ENCODE measurements around the gene NDUFB8. TPM values are rescaled to one million over a fixed set of nuclear protein-coding genes. Genes with fewer than 3 reads are reported as not detected.
A peak's percentile ranks its signal among the peaks of the same experiment; 100 is the strongest.

NDUFB8 gene
- total RNA-seq, 1 experiment from 2014 or later, result 399 TPM

GRCh38 chr10:100528921-100529474 is 673 bp downstream of the NDUFB8 start:
- Histone ChIP-seq H3K4me3 (ENCODE audit: low read length) (peak overlapping the region; percentile 99), H3K9me3 (ENCODE audit: low read length) (no peaks in the 10 kb centered on the region), H3K9ac (ENCODE audit: low read length) (peak overlapping the region; percentile 94), H3K27me3 (ENCODE audit: low read length) (no peaks in the 10 kb centered on the region), H3K27ac (ENCODE audit: low read length) (no peak overlapping the region; the same call in 1 of the 2 replicates), H3K79me2 (ENCODE audit: low read length) (peaks cover 34% of the 10 kb centered on the region), H3F3A (ENCODE audit: low read length, unreplicated experiment) (no peaks in the 10 kb centered on the region), H3K4me1 (ENCODE audit: insufficient read depth, low read length) (peaks cover 10% of the 10 kb centered on the region), H3K9me2 (replicated peaks; ENCODE audit: low read length) (no peaks in the 10 kb centered on the region), H3K4me2 (ENCODE audit: low read length) (peak overlapping the region; percentile 91), H4K20me1 (ENCODE audit: low read length) (no peaks in the 10 kb centered on the region), H2AFZ (ENCODE audit: low read length) (peak overlapping the region; percentile 100), H3K36me3 (ENCODE audit: low read depth, low read length) (peaks cover 10% of the 10 kb centered on the region)
- intact Hi-C loops (cut with micrococcal nuclease), result no loop called here
- CTCF ChIA-PET, result no interaction called here
- TF ChIP-seq CTCF (conservative IDR thresholded peaks at IDR 0.05; ENCODE audit: low read depth, low read length) (no peak), EZH2phosphoT487 (IDR thresholded peaks at IDR 0.05; ENCODE audit: borderline replicate concordance, low read length) (no peak), EZH2 (IDR thresholded peaks at IDR 0.05; ENCODE audit: low read length, unreplicated experiment) (no peak)
- ATAC-seq, result peak; percentile 46
- DNase-seq, result no peak
- POLR2A ChIA-PET (ENCODE audit: unreplicated experiment), result no interaction called here
- no TSS peak for BruUV-seq (replicated peaks)

GRCh38 chr10:100528123-100528886 is 1.4 kb downstream of the NDUFB8 start:
- Histone ChIP-seq H2AFZ (ENCODE audit: low read length) (no peak overlapping the region), H3K4me3 (ENCODE audit: low read length) (peak overlapping the region; percentile 99), H3K9ac (ENCODE audit: low read length) (0 out of 2 replicates have a peak overlapping the region, but pooled peaks have one; percentile 94), H3K4me1 (ENCODE audit: insufficient read depth, low read length) (peaks cover 12% of the 10 kb centered on the region), H3F3A (ENCODE audit: low read length, unreplicated experiment) (no peaks in the 10 kb centered on the region), H3K27me3 (ENCODE audit: low read length) (no peaks in the 10 kb centered on the region), H3K9me2 (replicated peaks; ENCODE audit: low read length) (no peaks in the 10 kb centered on the region), H3K9me3 (ENCODE audit: low read length) (no peaks in the 10 kb centered on the region), H3K79me2 (ENCODE audit: low read length) (peaks cover 34% of the 10 kb centered on the region), H3K4me2 (ENCODE audit: low read length) (peak overlapping the region; percentile 91), H4K20me1 (ENCODE audit: low read length) (no peaks in the 10 kb centered on the region), H3K27ac (ENCODE audit: low read length) (no peak overlapping the region), H3K36me3 (ENCODE audit: low read depth, low read length) (peaks cover 10% of the 10 kb centered on the region)
- DNase-seq (no peak), ATAC-seq (no peak)
- TSS peak; percentile 49 for BruUV-seq (replicated peaks)
- intact Hi-C loops (cut with micrococcal nuclease), result no loop called here
- TF ChIP-seq CTCF (conservative IDR thresholded peaks at IDR 0.05; ENCODE audit: low read depth, low read length) (no peak), EZH2phosphoT487 (IDR thresholded peaks at IDR 0.05; ENCODE audit: borderline replicate concordance, low read length) (no peak), EZH2 (IDR thresholded peaks at IDR 0.05; ENCODE audit: low read length, unreplicated experiment) (no peak)
- ChIA-PET CTCF (no interaction called here), POLR2A (ENCODE audit: unreplicated experiment) (no interaction called here)

- Histone ChIP-seq H3K9ac (ENCODE audit: low read length) (no peak overlapping the region), H3K27ac (ENCODE audit: low read length) (no peak overlapping the region), H4K20me1 (ENCODE audit: low read length) (no peaks in the 10 kb centered on the region), H2AFZ (ENCODE audit: low read length) (no peak overlapping the region), H3F3A (ENCODE audit: low read length, unreplicated experiment) (no peaks in the 10 kb centered on the region), H3K4me2 (ENCODE audit: low read length) (no peak overlapping the region), H3K4me3 (ENCODE audit: low read length) (no peak overlapping the region), H3K36me3 (ENCODE audit: low read depth, low read length) (peaks cover 10% of the 10 kb centered on the region), H3K9me3 (ENCODE audit: low read length) (no peaks in the 10 kb centered on the region), H3K4me1 (ENCODE audit: insufficient read depth, low read length) (peaks cover 30% of the 10 kb centered on the region), H3K27me3 (ENCODE audit: low read length) (no peaks in the 10 kb centered on the region), H3K79me2 (ENCODE audit: low read length) (peaks cover 26% of the 10 kb centered on the region), H3K9me2 (replicated peaks; ENCODE audit: low read length) (no peaks in the 10 kb centered on the region)
- DNase-seq (no peak), ATAC-seq (no peak)
- intact Hi-C loops (cut with micrococcal nuclease), result loop anchor here (5.0 kb wide), 1 partner anchor 177 kb away; the partner anchor contains the start of gene SCD
- POLR2A ChIA-PET (ENCODE audit: unreplicated experiment), result no interaction called here
- no TSS peak for BruUV-seq (replicated peaks)
- TF ChIP-seq CTCF (conservative IDR thresholded peaks at IDR 0.05; ENCODE audit: low read depth, low read length) (peak; percentile 19; the same call in 1 of the 2 replicates), EZH2 (IDR thresholded peaks at IDR 0.05; ENCODE audit: low read length, unreplicated experiment) (no peak), EZH2phosphoT487 (IDR thresholded peaks at IDR 0.05; ENCODE audit: borderline replicate concordance, low read length) (no peak)
- CTCF ChIA-PET, result interaction anchor here (0.7 kb wide), 1 partner anchor 86 kb away, joined by 3 read pairs; no protein-coding TSS in a partner anchor
Observed at GRCh38 chr10:100524638-100525037, 5.0 kb downstream of the NDUFB8 start.

Measured in PC-3 (cell line).